Liver (tissue), 9 donors: ENCODE measurements around the gene RIMBP2. TPM values are rescaled to one million over a fixed set of nuclear protein-coding genes. Genes with fewer than 3 reads are reported as not detected.

Experiments
- DNase-seq: peaks from one replicate; pipeline ENCODE4 v3.0.0-alpha.2; 2017; ENCODE audit warnings: low spot score
- H3K27ac ChIP-seq, 2 donors: one replicate each; pipeline ENCODE4 v1.7.0; 2013; ENCODE audit warnings: inconsistent platforms in 2 of 2, low read length in 2 of 2, control low read depth in 1 of 2, low read depth in 1 of 2, mild to moderate bottlenecking in 1 of 2
- H3K27me3 ChIP-seq, 4 donors: one replicate each; pipeline versions ENCODE4 v1.6.1 to v1.7.0; 2013; ENCODE audit warnings: low read length in 3 of 4, inconsistent platforms in 1 of 4, mild to moderate bottlenecking in 1 of 4, moderate library complexity in 1 of 4; ENCODE audit not compliant: control insufficient read depth in 4 of 4, insufficient read depth in 4 of 4
- H3K36me3 ChIP-seq, 4 donors: one replicate each; pipeline versions ENCODE4 v1.6.1 to v1.7.0; 2013; ENCODE audit warnings: low read length in 3 of 4, mild to moderate bottlenecking in 3 of 4, low read depth in 1 of 4, moderate library complexity in 1 of 4; ENCODE audit not compliant: control insufficient read depth in 4 of 4, insufficient read depth in 3 of 4
- H3K4me1 ChIP-seq, 4 donors: one replicate each; pipeline versions ENCODE4 v1.6.1 to v1.7.0; 2013; ENCODE audit warnings: low read length in 3 of 4, mild to moderate bottlenecking in 3 of 4, moderate library complexity in 1 of 4; ENCODE audit not compliant: control insufficient read depth in 4 of 4, insufficient read depth in 4 of 4
- H3K4me3 ChIP-seq, 3 donors: one replicate each; pipeline versions ENCODE4 v1.6.1 to v1.7.0; 2013; ENCODE audit warnings: low read length in 3 of 3, control low read depth in 1 of 3, low read depth in 1 of 3, mild to moderate bottlenecking in 1 of 3
- H3K9ac ChIP-seq, 2 donors: one replicate each; pipeline ENCODE4 v1.7.0; 2013; ENCODE audit warnings: low read length in 2 of 2, mild to moderate bottlenecking in 2 of 2, moderate library complexity in 2 of 2, control low read depth in 1 of 2, low read depth in 1 of 2
- H3K9me3 ChIP-seq, 4 donors: one replicate each; pipeline versions ENCODE4 v1.6.1 to v1.7.0; 2013; ENCODE audit warnings: low read length in 3 of 4; ENCODE audit not compliant: control insufficient read depth in 4 of 4
- EGR1 ChIP-seq, 2 donors: IDR thresholded peaks; 2 replicates each; pipeline ENCODE4 v1.6.1; 2016 to 2018; ENCODE audit warnings: antibody characterized with exemption in 2 of 2, low read depth in 2 of 2
- FOXA1 ChIP-seq: IDR thresholded peaks from 2 replicates; pipeline ENCODE4 v1.6.1; 2016; ENCODE audit warnings: antibody characterized with exemption
- FOXA2 ChIP-seq: IDR thresholded peaks from 2 replicates; pipeline ENCODE4 v1.6.1; 2016; ENCODE audit warnings: antibody characterized with exemption
- GABPA ChIP-seq, 2 donors: IDR thresholded peaks in 1 of 2; conservative IDR thresholded peaks in 1 of 2; 2 replicates each; pipeline ENCODE4 v1.6.1; 2016; ENCODE audit warnings: antibody characterized with exemption in 2 of 2, mild to moderate bottlenecking in 1 of 2, moderate library complexity in 1 of 2
- HNF4A ChIP-seq, 2 donors: conservative IDR thresholded peaks; 2 replicates each; pipeline ENCODE4 v1.6.1; 2016; ENCODE audit warnings: antibody characterized with exemption in 2 of 2, mild to moderate bottlenecking in 2 of 2
- HNF4G ChIP-seq: IDR thresholded peaks from 2 replicates; pipeline ENCODE4 v1.6.1; 2016; ENCODE audit warnings: antibody characterized with exemption
- JUND ChIP-seq, 2 donors: IDR thresholded peaks; 2 replicates each; pipeline ENCODE4 v1.6.1; 2016; ENCODE audit warnings: antibody characterized with exemption in 2 of 2
- NR2F2 ChIP-seq: IDR thresholded peaks from 2 replicates; pipeline ENCODE4 v1.6.1; 2016; ENCODE audit warnings: antibody characterized with exemption
- RXRA ChIP-seq, 2 donors: IDR thresholded peaks; 2 replicates each; pipeline ENCODE4 v1.6.1; 2017 to 2018; ENCODE audit warnings: antibody characterized with exemption in 2 of 2, mild to moderate bottlenecking in 1 of 2
- SP1 ChIP-seq: IDR thresholded peaks from 2 replicates; pipeline ENCODE4 v1.6.1; 2018; ENCODE audit warnings: antibody characterized with exemption, mild to moderate bottlenecking
- TAF1 ChIP-seq: conservative IDR thresholded peaks from 2 replicates; pipeline ENCODE4 v1.6.1; 2016; ENCODE audit warnings: antibody characterized with exemption, mild to moderate bottlenecking
- YY1 ChIP-seq: IDR thresholded peaks from 2 replicates; pipeline ENCODE4 v1.6.1; 2016; ENCODE audit warnings: antibody characterized with exemption, mild to moderate bottlenecking
- WGBS: extraction: QIAGEN DNeasy Blood & Tissue Kit; methylation state at CpG from one replicate; pipeline ENCODE4 v1.1.7; 2013; 5-methylcytosine and 5-hydroxymethylcytosine counted together
- polyA plus RNA-seq, 2 donors: library from polyadenylated mRNA; stranded (reverse) in 1 of 2; unstranded in 1 of 2; fragments of 200-250 nt in 1 of 2; fragments of >200 nt in 1 of 2; fragmentation: Nextera tagmentation in 1 of 2; extraction: Ambion mirVana in 1 of 2; gene quantifications; one replicate each; pipeline versions ENCODE4 v1.2.1 to v1.2.3, GENCODE V29; 2013 to 2015
- total RNA-seq, 2 donors: library from RNA; depleted of rRNA; stranded (reverse); fragments of >200 nt; gene quantifications; one replicate each; pipeline ENCODE4 v1.2.3, GENCODE V29; 2014
- TF ChIP-seq, protein P1 (sequence below): IDR thresholded peaks from 2 replicates; pipeline ENCODE4 v1.6.1; 2016; ENCODE audit warnings: antibody characterized with exemption
- TF ChIP-seq, protein P2 (sequence below): fragments of 150-350 bp; IDR thresholded peaks from 2 replicates; pipeline ENCODE4 v1.5.1; 2017; ENCODE audit warnings: improper control_type of control experiment, low read depth, low read length; ENCODE audit not compliant: missing input control
- TF ChIP-seq, protein P3 (sequence below): IDR thresholded peaks from 2 replicates; pipeline ENCODE4 v1.6.1; 2016; ENCODE audit warnings: antibody characterized with exemption
- TF ChIP-seq, protein P4 (sequence below): IDR thresholded peaks from 2 replicates; pipeline ENCODE4 v1.6.1; 2016; ENCODE audit warnings: antibody characterized with exemption
- TF ChIP-seq, protein P5 (sequence below): IDR thresholded peaks from 2 replicates; pipeline ENCODE4 v1.6.1; 2016; ENCODE audit warnings: antibody characterized with exemption, mild to moderate bottlenecking
- donor health status: healthy.
- donor health status: healthy.
- donor health status: healthy.
- donor health status: healthy.
- donor health status: healthy.

The RIMBP2 gene
- total and polyA plus RNA-seq, 4 donors, result 0.01 to 0.17 (median 0.09) TPM; not detected in 1

DNA sequence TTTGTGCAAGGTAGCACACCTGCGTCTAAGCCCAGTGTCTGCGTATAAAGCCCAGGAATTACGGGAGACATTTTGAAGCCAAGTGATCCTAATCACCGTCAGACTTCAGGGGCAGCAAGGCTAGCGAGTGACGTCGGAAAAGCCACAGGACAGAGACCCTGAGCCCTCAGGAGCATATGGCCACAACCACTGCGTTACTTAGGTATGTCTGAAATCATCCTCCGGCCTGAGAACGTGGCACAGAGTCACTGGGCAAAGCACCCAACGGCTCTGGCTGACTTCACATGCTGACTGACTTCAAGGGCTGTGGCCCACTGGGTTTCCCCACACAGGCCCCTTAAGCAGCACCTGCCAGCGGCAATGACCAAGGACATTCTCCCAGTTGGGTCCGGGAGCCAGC is 71.5 kb downstream of the RIMBP2 start (continued):
- TF ChIP-seq, protein P1, sequence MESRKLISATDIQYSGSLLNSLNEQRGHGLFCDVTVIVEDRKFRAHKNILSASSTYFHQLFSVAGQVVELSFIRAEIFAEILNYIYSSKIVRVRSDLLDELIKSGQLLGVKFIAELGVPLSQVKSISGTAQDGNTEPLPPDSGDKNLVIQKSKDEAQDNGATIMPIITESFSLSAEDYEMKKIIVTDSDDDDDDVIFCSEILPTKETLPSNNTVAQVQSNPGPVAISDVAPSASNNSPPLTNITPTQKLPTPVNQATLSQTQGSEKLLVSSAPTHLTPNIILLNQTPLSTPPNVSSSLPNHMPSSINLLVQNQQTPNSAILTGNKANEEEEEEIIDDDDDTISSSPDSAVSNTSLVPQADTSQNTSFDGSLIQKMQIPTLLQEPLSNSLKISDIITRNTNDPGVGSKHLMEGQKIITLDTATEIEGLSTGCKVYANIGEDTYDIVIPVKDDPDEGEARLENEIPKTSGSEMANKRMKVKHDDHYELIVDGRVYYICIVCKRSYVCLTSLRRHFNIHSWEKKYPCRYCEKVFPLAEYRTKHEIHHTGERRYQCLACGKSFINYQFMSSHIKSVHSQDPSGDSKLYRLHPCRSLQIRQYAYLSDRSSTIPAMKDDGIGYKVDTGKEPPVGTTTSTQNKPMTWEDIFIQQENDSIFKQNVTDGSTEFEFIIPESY, result no peak
- TF ChIP-seq HNF4A (conservative IDR thresholded peaks at IDR 0.05) (no peak), NR2F2 (no peak), FOXA1 (no peak), EGR1 (IDR thresholded peaks at IDR 0.05; ENCODE audit: low read depth in 2 of 2) (no peak), SP1 (no peak)
- TF ChIP-seq, protein P2, sequence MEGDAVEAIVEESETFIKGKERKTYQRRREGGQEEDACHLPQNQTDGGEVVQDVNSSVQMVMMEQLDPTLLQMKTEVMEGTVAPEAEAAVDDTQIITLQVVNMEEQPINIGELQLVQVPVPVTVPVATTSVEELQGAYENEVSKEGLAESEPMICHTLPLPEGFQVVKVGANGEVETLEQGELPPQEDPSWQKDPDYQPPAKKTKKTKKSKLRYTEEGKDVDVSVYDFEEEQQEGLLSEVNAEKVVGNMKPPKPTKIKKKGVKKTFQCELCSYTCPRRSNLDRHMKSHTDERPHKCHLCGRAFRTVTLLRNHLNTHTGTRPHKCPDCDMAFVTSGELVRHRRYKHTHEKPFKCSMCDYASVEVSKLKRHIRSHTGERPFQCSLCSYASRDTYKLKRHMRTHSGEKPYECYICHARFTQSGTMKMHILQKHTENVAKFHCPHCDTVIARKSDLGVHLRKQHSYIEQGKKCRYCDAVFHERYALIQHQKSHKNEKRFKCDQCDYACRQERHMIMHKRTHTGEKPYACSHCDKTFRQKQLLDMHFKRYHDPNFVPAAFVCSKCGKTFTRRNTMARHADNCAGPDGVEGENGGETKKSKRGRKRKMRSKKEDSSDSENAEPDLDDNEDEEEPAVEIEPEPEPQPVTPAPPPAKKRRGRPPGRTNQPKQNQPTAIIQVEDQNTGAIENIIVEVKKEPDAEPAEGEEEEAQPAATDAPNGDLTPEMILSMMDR, result no peak

DNA sequence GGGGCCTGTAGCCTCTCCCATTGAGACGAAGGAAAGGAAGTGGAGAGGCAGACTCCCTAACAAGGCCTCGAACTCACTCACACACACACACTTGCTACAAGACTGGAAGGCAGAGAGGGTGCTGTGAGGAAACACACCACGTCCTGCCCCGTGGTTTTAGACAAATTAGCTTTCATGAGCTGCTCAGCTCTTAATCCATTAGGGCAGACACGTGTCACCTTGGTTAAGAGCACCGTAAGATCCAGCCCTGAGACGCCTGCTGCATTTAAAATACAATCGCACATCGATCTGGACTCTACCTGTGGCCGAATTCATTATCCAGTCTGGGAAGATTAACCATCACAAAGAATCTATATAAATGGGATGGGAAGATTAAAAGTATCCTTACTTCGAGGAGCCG is 72.0 kb downstream of the RIMBP2 start:
- no peaks in the 10 kb centered on the region for H3K4me1 ChIP-seq
- no peak overlapping the region for H3K9ac ChIP-seq
- no peak overlapping the region for H3K4me3 ChIP-seq
- no peak overlapping the region for H3K27ac ChIP-seq
- no peaks in the 10 kb centered on the region for H3K27me3 ChIP-seq
- no peaks in the 10 kb centered on the region for H3K36me3 ChIP-seq
- TF ChIP-seq HNF4G (no peak), YY1 (no peak), GABPA (IDR thresholded peaks at IDR 0.05 in 1 of 2, conservative IDR thresholded peaks at IDR 0.05 in 1 of 2) (no peak)
- TF ChIP-seq, protein P3, sequence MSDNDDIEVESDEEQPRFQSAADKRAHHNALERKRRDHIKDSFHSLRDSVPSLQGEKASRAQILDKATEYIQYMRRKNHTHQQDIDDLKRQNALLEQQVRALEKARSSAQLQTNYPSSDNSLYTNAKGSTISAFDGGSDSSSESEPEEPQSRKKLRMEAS, result no peak
- no peaks in the 10 kb centered on the region for H3K9me3 ChIP-seq
- no peak for DNase-seq
- WGBS, result 80% methylated on average over 12 of the region's 12 CpGs

DNA sequence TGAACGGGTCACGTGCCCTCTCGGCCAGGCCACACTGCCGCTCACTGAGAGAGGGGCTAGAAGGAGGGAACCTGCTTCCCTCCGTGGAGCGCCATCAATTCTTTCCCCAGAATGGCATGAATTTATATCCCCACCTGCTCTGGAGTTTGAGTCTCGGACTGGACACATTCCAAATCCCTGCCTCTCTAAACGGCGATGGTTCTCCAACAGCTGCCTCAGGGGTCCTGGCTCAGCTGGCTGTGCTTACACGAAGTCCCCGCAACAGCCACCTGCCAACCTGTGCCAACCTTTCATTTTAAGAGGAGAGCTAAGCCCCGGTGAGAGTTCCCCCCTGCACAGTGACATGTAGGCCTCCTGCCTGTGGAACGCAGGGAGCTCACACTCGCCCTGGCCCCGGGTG is 73.2 kb downstream of the RIMBP2 start:
- Histone ChIP-seq H3K27ac (no peak overlapping the region), H3K27me3 (no peaks in the 10 kb centered on the region), H3K4me3 (no peak overlapping the region), H3K9me3 (no peaks in the 10 kb centered on the region), H3K36me3 (no peaks in the 10 kb centered on the region), H3K9ac (no peak overlapping the region), H3K4me1 (no peaks in the 10 kb centered on the region)
- DNase-seq, result no peak
- TF ChIP-seq, protein P2, result no peak
- TF ChIP-seq, protein P4, sequence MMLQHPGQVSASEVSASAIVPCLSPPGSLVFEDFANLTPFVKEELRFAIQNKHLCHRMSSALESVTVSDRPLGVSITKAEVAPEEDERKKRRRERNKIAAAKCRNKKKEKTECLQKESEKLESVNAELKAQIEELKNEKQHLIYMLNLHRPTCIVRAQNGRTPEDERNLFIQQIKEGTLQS, result no peak
- no peak for TF ChIP-seq TAF1
- TF ChIP-seq YY1, result no peak
- no peak for TF ChIP-seq HNF4G
- no peak for TF ChIP-seq JUND (IDR thresholded peaks at IDR 0.05)
- TF ChIP-seq, protein P5, sequence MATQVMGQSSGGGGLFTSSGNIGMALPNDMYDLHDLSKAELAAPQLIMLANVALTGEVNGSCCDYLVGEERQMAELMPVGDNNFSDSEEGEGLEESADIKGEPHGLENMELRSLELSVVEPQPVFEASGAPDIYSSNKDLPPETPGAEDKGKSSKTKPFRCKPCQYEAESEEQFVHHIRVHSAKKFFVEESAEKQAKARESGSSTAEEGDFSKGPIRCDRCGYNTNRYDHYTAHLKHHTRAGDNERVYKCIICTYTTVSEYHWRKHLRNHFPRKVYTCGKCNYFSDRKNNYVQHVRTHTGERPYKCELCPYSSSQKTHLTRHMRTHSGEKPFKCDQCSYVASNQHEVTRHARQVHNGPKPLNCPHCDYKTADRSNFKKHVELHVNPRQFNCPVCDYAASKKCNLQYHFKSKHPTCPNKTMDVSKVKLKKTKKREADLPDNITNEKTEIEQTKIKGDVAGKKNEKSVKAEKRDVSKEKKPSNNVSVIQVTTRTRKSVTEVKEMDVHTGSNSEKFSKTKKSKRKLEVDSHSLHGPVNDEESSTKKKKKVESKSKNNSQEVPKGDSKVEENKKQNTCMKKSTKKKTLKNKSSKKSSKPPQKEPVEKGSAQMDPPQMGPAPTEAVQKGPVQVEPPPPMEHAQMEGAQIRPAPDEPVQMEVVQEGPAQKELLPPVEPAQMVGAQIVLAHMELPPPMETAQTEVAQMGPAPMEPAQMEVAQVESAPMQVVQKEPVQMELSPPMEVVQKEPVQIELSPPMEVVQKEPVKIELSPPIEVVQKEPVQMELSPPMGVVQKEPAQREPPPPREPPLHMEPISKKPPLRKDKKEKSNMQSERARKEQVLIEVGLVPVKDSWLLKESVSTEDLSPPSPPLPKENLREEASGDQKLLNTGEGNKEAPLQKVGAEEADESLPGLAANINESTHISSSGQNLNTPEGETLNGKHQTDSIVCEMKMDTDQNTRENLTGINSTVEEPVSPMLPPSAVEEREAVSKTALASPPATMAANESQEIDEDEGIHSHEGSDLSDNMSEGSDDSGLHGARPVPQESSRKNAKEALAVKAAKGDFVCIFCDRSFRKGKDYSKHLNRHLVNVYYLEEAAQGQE, result no peak
- no peak for TF ChIP-seq NR2F2
- TF ChIP-seq FOXA2, result no peak
- no peak for TF ChIP-seq FOXA1
- TF ChIP-seq EGR1 (IDR thresholded peaks at IDR 0.05; ENCODE audit: low read depth in 2 of 2), result no peak
- no peak for TF ChIP-seq RXRA (IDR thresholded peaks at IDR 0.05)
- TF ChIP-seq, protein P3, result no peak
- TF ChIP-seq SP1, result no peak
- 92% methylated on average over 15 of the region's 15 CpGs for WGBS
